PC-9 (cell line): ENCODE measurements around the gene LSM7. TPM values are rescaled to one million over a fixed set of nuclear protein-coding genes. Genes with fewer than 3 reads are reported as not detected.

Experiments
- BruUV-seq: library from RNA; stranded (reverse); fragments of 400-500 nt; replicated peaks from 2 replicates; lab custom pipeline; 2021; lab: Mats Ljungman, UMichigan
- CTCF ChIA-PET: fragments of 300-600 bp; sonication (Branson Sonifier 250); formaldehyde crosslinking; loops from one replicate; lab custom pipeline; 2022; ENCODE audit warnings: antibody characterized with exemption; lab: Charles Lee
- POLR2A ChIA-PET: fragments of 300-600 bp; sonication (Branson Sonifier 250); formaldehyde crosslinking; loops from one replicate; lab custom pipeline; 2022; ENCODE audit warnings: antibody characterized with exemption; ENCODE audit not compliant: unreplicated experiment; lab: Charles Lee
- DNase-seq, 2 experiments: peaks; one replicate each; pipeline versions ENCODE4 v3.0.0 to v3.0.0-alpha.2; 2015 to 2022; ENCODE audit warnings: mixed read lengths in 1 of 2
- H2AFZ ChIP-seq: fragments of 200-600 bp; sonication (generic); 2 replicates; pipeline ENCODE4 v1.8.1; 2017; ENCODE audit warnings: antibody characterized with exemption
- H3F3A ChIP-seq: fragments of 200-600 bp; sonication (generic); 2 replicates; pipeline ENCODE4 v1.8.1; 2017; ENCODE audit warnings: antibody characterized with exemption, mild to moderate bottlenecking, low read depth; ENCODE audit not compliant: insufficient read depth
- H3K27ac ChIP-seq: fragments of 200-600 bp; sonication (generic); 2 replicates; pipeline ENCODE4 v1.6.1; 2016; ENCODE audit warnings: mixed run types
- H3K27me3 ChIP-seq: fragments of 200-600 bp; sonication (generic); 2 replicates; pipeline ENCODE4 v1.6.1; 2016; ENCODE audit warnings: low read depth, mixed run types; ENCODE audit not compliant: insufficient read depth
- H3K36me3 ChIP-seq: fragments of 200-600 bp; sonication (generic); 2 replicates; pipeline ENCODE4 v1.6.1; 2016; ENCODE audit warnings: low read depth, mixed run types
- H3K4me1 ChIP-seq: fragments of 200-600 bp; sonication (generic); replicated peaks from 2 replicates; pipeline ENCODE4 v1.6.1; 2016; ENCODE audit warnings: mixed run types; ENCODE audit not compliant: insufficient read depth
- H3K4me2 ChIP-seq: fragments of 200-600 bp; sonication (generic); 2 replicates; pipeline ENCODE4 v1.6.1; 2017; ENCODE audit warnings: mixed run types
- H3K4me3 ChIP-seq: fragments of 200-600 bp; sonication (generic); 2 replicates; pipeline ENCODE4 v1.6.1; 2016; ENCODE audit warnings: mixed run types
- H3K79me2 ChIP-seq: fragments of 200-600 bp; sonication (generic); 2 replicates; pipeline ENCODE4 v1.6.1; 2017; ENCODE audit warnings: low read depth, mixed run types
- H3K9me2 ChIP-seq: fragments of 200-600 bp; sonication (generic); 2 replicates; pipeline ENCODE4 v1.8.1; 2017; ENCODE audit warnings: mild to moderate bottlenecking; ENCODE audit not compliant: insufficient read depth
- H3K9me3 ChIP-seq: fragments of 200-600 bp; sonication (generic); 2 replicates; pipeline ENCODE4 v1.8.1; 2016; ENCODE audit warnings: low read depth; ENCODE audit not compliant: insufficient read depth
- H4K20me1 ChIP-seq: fragments of 200-600 bp; sonication (generic); 2 replicates; pipeline ENCODE4 v1.8.1; 2017; ENCODE audit not compliant: insufficient read depth
- CTCF ChIP-seq: fragments of 200-600 bp; sonication (generic); conservative IDR thresholded peaks from 2 replicates; pipeline ENCODE4 v1.6.1; 2017; ENCODE audit warnings: mixed run types, antibody characterized with exemption, mild to moderate bottlenecking, moderate library complexity
- EZH2 ChIP-seq: fragments of 200-600 bp; sonication (generic); IDR thresholded peaks from 2 replicates; pipeline ENCODE4 v1.8.0; 2017; ENCODE audit warnings: antibody characterized with exemption, low read depth
- intact Hi-C: fragments of 100-400 bp; cut with micrococcal nuclease; formaldehyde crosslinking; loops from one replicate; pipeline ENCODE4 v1.10.0; 2022; ENCODE audit not compliant: unreplicated experiment
- total RNA-seq: library from RNA; stranded (reverse); gene quantifications from 2 replicates; pipeline ENCODE4 v1.2.3, GENCODE V29; 2021

The LSM7 gene
- total RNA-seq, 1 experiment from 2014 or later = 80.2 TPM

GRCh38 chr19:2278459-2279158 lies 49.8 kb downstream of the LSM7 start:
- peaks cover 8% of the 10 kb centered on the region for H3K79me2 ChIP-seq
- no peak overlapping the region for H3K4me2 ChIP-seq
- no peak overlapping the region for H3K4me3 ChIP-seq
- no peak for DNase-seq
- no peaks in the 10 kb centered on the region for H3K9me2 ChIP-seq
- TF ChIP-seq CTCF = no peak
- TF ChIP-seq EZH2 = no peak
- H3K4me1 ChIP-seq = no peaks in the 10 kb centered on the region
- no peaks in the 10 kb centered on the region for H3K9me3 ChIP-seq
- ChIA-PET POLR2A (no interaction called here), CTCF (interaction anchor here (0.6 kb wide), 1 partner anchor 40 kb away, joined by 9 read pairs; no protein-coding TSS in a partner anchor)
- H3K27me3 ChIP-seq = no peaks in the 10 kb centered on the region
- no peak overlapping the region for H2AFZ ChIP-seq
- H3F3A ChIP-seq = peaks cover 7% of the 10 kb centered on the region; the same call in 1 of the 2 replicates
- H3K27ac ChIP-seq = no peak overlapping the region
- H4K20me1 ChIP-seq = peaks cover 11% of the 10 kb centered on the region
- H3K36me3 ChIP-seq = no peaks in the 10 kb centered on the region; the same call in 1 of the 2 replicates
- BruUV-seq = no TSS peak
- intact Hi-C loops = no loop called here

- no peak overlapping the region for H2AFZ ChIP-seq
- H3K27ac ChIP-seq = no peak overlapping the region
- no peak overlapping the region for H3K4me2 ChIP-seq
- H3K27me3 ChIP-seq = no peaks in the 10 kb centered on the region
- ChIA-PET POLR2A (no interaction called here), CTCF (interaction anchor here (0.6 kb wide), 1 partner anchor 380 kb away, joined by 8 read pairs; no protein-coding TSS in a partner anchor)
- no peaks in the 10 kb centered on the region for H3K9me2 ChIP-seq
- H3K9me3 ChIP-seq = no peaks in the 10 kb centered on the region
- H3K4me1 ChIP-seq = peaks cover 14% of the 10 kb centered on the region; the same call in 1 of the 2 replicates
- peaks cover 24% of the 10 kb centered on the region for H4K20me1 ChIP-seq
- peaks cover 21% of the 10 kb centered on the region for H3F3A ChIP-seq
- intact Hi-C loops = no loop called here
- BruUV-seq = no TSS peak
- H3K36me3 ChIP-seq = no peaks in the 10 kb centered on the region; the same call in 1 of the 2 replicates
- TF ChIP-seq EZH2 (no peak), CTCF (no peak)
- no peak overlapping the region for H3K4me3 ChIP-seq
- H3K79me2 ChIP-seq = peaks cover 23% of the 10 kb centered on the region
- no peak for DNase-seq
These were observed 51.2 kb downstream of the LSM7 start for GRCh38 chr19:2277138-2277537.

GRCh38 chr19:2276429-2276986 lies 51.9 kb downstream of the LSM7 start:
- Histone ChIP-seq H3K27me3 (no peaks in the 10 kb centered on the region), H3K79me2 (peaks cover 29% of the 10 kb centered on the region), H3K9me3 (no peaks in the 10 kb centered on the region), H3K4me2 (no peak overlapping the region), H2AFZ (no peak overlapping the region), H3K4me1 (peaks cover 15% of the 10 kb centered on the region; the same call in 1 of the 2 replicates), H3K4me3 (no peak overlapping the region), H3K9me2 (no peaks in the 10 kb centered on the region), H3F3A (peaks cover 26% of the 10 kb centered on the region), H3K27ac (no peak overlapping the region), H4K20me1 (peaks cover 31% of the 10 kb centered on the region), H3K36me3 (peaks cover 3% of the 10 kb centered on the region; the same call in 1 of the 2 replicates)
- no TSS peak for BruUV-seq
- CTCF ChIA-PET = interaction anchor here (0.6 kb wide), 1 partner anchor 380 kb away, joined by 8 read pairs; no protein-coding TSS in a partner anchor
- POLR2A ChIA-PET = no interaction called here
- TF ChIP-seq EZH2 (no peak), CTCF (no peak)
- intact Hi-C loops = no loop called here
- DNase-seq = no peak
